Measurements from ENCODE around the gene TMEM44.

Gene TMEM44

GRCh38 chr3:194577986-194578905 is 55.0 kb downstream of the TMEM44 start:
- no peak for DNase-seq (ENCODE audit: low read depth)

GRCh38 chr3:194575484-194576210 is 57.6 kb downstream of the TMEM44 start:
- no peak for DNase-seq (ENCODE audit: low read depth)

- no peak for DNase-seq (ENCODE audit: low read depth)
Measured at GRCh38 chr3:194574639-194575483, 58.4 kb downstream of the TMEM44 start.

- DNase-seq (ENCODE audit: low read depth) = no peak
Measured at GRCh38 chr3:194573680-194574437, 59.4 kb downstream of the TMEM44 start.

GRCh38 chr3:194572944-194573491 is 60.2 kb downstream of the TMEM44 start:
- no peak for DNase-seq (ENCODE audit: low read depth)

- no peak for DNase-seq (ENCODE audit: low read depth)
Measured at GRCh38 chr3:194572143-194572789, 61.0 kb downstream of the TMEM44 start.

- DNase-seq (ENCODE audit: low read depth) = no peak
Measured at GRCh38 chr3:194571491-194572142, 61.6 kb downstream of the TMEM44 start.

- DNase-seq (ENCODE audit: low read depth) = no peak
Measured at GRCh38 chr3:194570898-194571297, 62.3 kb downstream of the TMEM44 start.

GRCh38 chr3:194570235-194570634 is 63.0 kb downstream of the TMEM44 start:
- DNase-seq (ENCODE audit: low read depth) = no peak

- DNase-seq (ENCODE audit: low read depth) = no peak
Measured at GRCh38 chr3:194569252-194569651, 64.0 kb downstream of the TMEM44 start.

- DNase-seq (ENCODE audit: low read depth) = no peak
Measured at GRCh38 chr3:194565597-194566190, 67.5 kb downstream of the TMEM44 start.

- DNase-seq (ENCODE audit: low read depth) = no peak
Measured at GRCh38 chr3:194562986-194563385, 70.2 kb downstream of the TMEM44 start.

GRCh38 chr3:194561306-194561974 is 71.8 kb downstream of the TMEM44 start:
- no peak for DNase-seq (ENCODE audit: low read depth)

GRCh38 chr3:194560047-194560446 is 73.2 kb downstream of the TMEM44 start:
- no peak for DNase-seq (ENCODE audit: low read depth)

GRCh38 chr3:194559530-194559929 is 73.7 kb downstream of the TMEM44 start:
- no peak for DNase-seq (ENCODE audit: low read depth)

- no peak for DNase-seq (ENCODE audit: low read depth)
Measured at GRCh38 chr3:194556086-194557056, 76.8 kb downstream of the TMEM44 start.

GRCh38 chr3:194555175-194556062 is 77.8 kb downstream of the TMEM44 start:
- DNase-seq (ENCODE audit: low read depth) = no peak
